Mesodermal cell (in vitro differentiated cells): ENCODE data around the gene FAT1.

Source experiments
- H3K27ac ChIP-seq: 2 replicates; pipeline ENCODE4 v1.7.0; 2013; ENCODE audit warnings: mild to moderate bottlenecking, low read depth, low read length, moderate library complexity; ENCODE audit not compliant: severe bottlenecking
- H3K36me3 ChIP-seq: 2 replicates; pipeline ENCODE4 v1.7.1; 2013; ENCODE audit warnings: mild to moderate bottlenecking, low read length, moderate library complexity; ENCODE audit not compliant: control insufficient read depth, insufficient read depth
- H3K4me1 ChIP-seq: one replicate; pipeline ENCODE4 v1.7.1; 2013; ENCODE audit warnings: mild to moderate bottlenecking, low read length; ENCODE audit not compliant: insufficient read depth, control insufficient read depth, poor library complexity, severe bottlenecking
- H3K4me3 ChIP-seq: 2 replicates; pipeline ENCODE4 v1.7.0; 2013; ENCODE audit warnings: low read length, control low read depth, mild to moderate bottlenecking; ENCODE audit not compliant: insufficient read depth, poor library complexity, severe bottlenecking; ENCODE audit errors: extremely low read depth
- H3K9me3 ChIP-seq: 2 replicates; pipeline ENCODE4 v1.7.1; 2013; ENCODE audit warnings: mild to moderate bottlenecking, low read length, moderate library complexity; ENCODE audit not compliant: control insufficient read depth
- WGBS, 2 experiments: methylation state at CpG; one replicate each; pipeline ENCODE4 v1.1.5; 2013; ENCODE audit warnings: missing lambda C conversion rate in 2 of 2; ENCODE audit not compliant: insufficient coverage in 2 of 2; 5-methylcytosine and 5-hydroxymethylcytosine counted together

FAT1 gene

GRCh38 chr4:186642998-186643397 is 80.7 kb downstream of the FAT1 start:
- Histone ChIP-seq H3K9me3 (no peaks in the 10 kb centered on the region), H3K4me3 (no peak overlapping the region), H3K27ac (no peak overlapping the region), H3K36me3 (peaks cover 87% of the 10 kb centered on the region), H3K4me1 (peaks cover 14% of the 10 kb centered on the region)
- WGBS, 2 experiments, result 70 to 84% methylated on average over 8 to 10 of the region's 11 CpGs

- 95 to 96% methylated on average over 11 to 15 of the region's 15 CpGs for WGBS, 2 experiments
- H3K27ac ChIP-seq, result no peak overlapping the region
- no peaks in the 10 kb centered on the region for H3K9me3 ChIP-seq
- H3K4me1 ChIP-seq, result peaks cover 14% of the 10 kb centered on the region
- H3K36me3 ChIP-seq, result peaks cover 87% of the 10 kb centered on the region
- H3K4me3 ChIP-seq, result no peak overlapping the region
Observed at GRCh38 chr4:186642530-186642929, 81.1 kb downstream of the FAT1 start.

- Histone ChIP-seq H3K9me3 (no peaks in the 10 kb centered on the region), H3K36me3 (peaks cover 86% of the 10 kb centered on the region), H3K4me1 (no peaks in the 10 kb centered on the region), H3K27ac (no peak overlapping the region), H3K4me3 (no peak overlapping the region)
- WGBS, 2 experiments, result 75 to 87% methylated on average over 5 to 6 of the region's 10 CpGs
Observed at GRCh38 chr4:186634591-186635128, 89.0 kb downstream of the FAT1 start.

- Histone ChIP-seq H3K27ac (no peak overlapping the region), H3K9me3 (no peaks in the 10 kb centered on the region), H3K4me1 (no peaks in the 10 kb centered on the region), H3K36me3 (peaks cover 84% of the 10 kb centered on the region), H3K4me3 (no peak overlapping the region)
Observed at GRCh38 chr4:186633844-186634243, 89.8 kb downstream of the FAT1 start.

GRCh38 chr4:186630128-186630527 is 93.5 kb downstream of the FAT1 start:
- 91 to 93% methylated on average over 6 of the region's 6 CpGs for WGBS, 2 experiments
- no peak overlapping the region for H3K27ac ChIP-seq
- H3K36me3 ChIP-seq, result peaks cover 75% of the 10 kb centered on the region
- H3K4me3 ChIP-seq, result no peak overlapping the region
- H3K9me3 ChIP-seq, result no peaks in the 10 kb centered on the region
- H3K4me1 ChIP-seq, result peaks cover 6% of the 10 kb centered on the region

- WGBS, 2 experiments, result 96 to 97% methylated on average over 16 to 19 of the region's 21 CpGs
Observed at GRCh38 chr4:186628058-186628711, 95.5 kb downstream of the FAT1 start.

GRCh38 chr4:186627226-186627865 is 96.3 kb downstream of the FAT1 start:
- Histone ChIP-seq H3K36me3 (peaks cover 76% of the 10 kb centered on the region), H3K4me1 (peaks cover 34% of the 10 kb centered on the region), H3K27ac (peak overlapping the region; percentile 29), H3K4me3 (no peak overlapping the region), H3K9me3 (no peaks in the 10 kb centered on the region)
- 97% methylated on average over 7 to 9 of the region's 10 CpGs for WGBS, 2 experiments

More at GRCh38 chr4:186628058-186628711, 95.5 kb downstream of the FAT1 start:
- peaks cover 74% of the 10 kb centered on the region for H3K36me3 ChIP-seq
- peaks cover 25% of the 10 kb centered on the region for H3K4me1 ChIP-seq
- H3K27ac ChIP-seq, result peak overlapping the region; percentile 18
- no peak overlapping the region for H3K4me3 ChIP-seq
- no peaks in the 10 kb centered on the region for H3K9me3 ChIP-seq

GRCh38 chr4:186624951-186625350 is 98.7 kb downstream of the FAT1 start:
- H3K27ac ChIP-seq, result peak overlapping the region; percentile 16
- H3K9me3 ChIP-seq, result no peaks in the 10 kb centered on the region
- peaks cover 72% of the 10 kb centered on the region for H3K36me3 ChIP-seq
- no peak overlapping the region for H3K4me3 ChIP-seq
- no CpG with 5 or more reads among the region's 1 CpG for WGBS, 2 experiments
- H3K4me1 ChIP-seq, result peaks cover 35% of the 10 kb centered on the region

GRCh38 chr4:186623546-186623945 is 100.1 kb downstream of the FAT1 start:
- H3K36me3 ChIP-seq, result peaks cover 79% of the 10 kb centered on the region
- WGBS, 2 experiments, result 93 to 94% methylated on average over 3 of the region's 5 CpGs
- H3K4me1 ChIP-seq, result peaks cover 35% of the 10 kb centered on the region
- no peaks in the 10 kb centered on the region for H3K9me3 ChIP-seq
- no peak overlapping the region for H3K4me3 ChIP-seq
- peak overlapping the region; percentile 46 for H3K27ac ChIP-seq

GRCh38 chr4:186622788-186623464 is 100.7 kb downstream of the FAT1 start:
- no peaks in the 10 kb centered on the region for H3K9me3 ChIP-seq
- H3K36me3 ChIP-seq, result peaks cover 79% of the 10 kb centered on the region
- H3K4me1 ChIP-seq, result peaks cover 35% of the 10 kb centered on the region
- H3K27ac ChIP-seq, result peak overlapping the region; percentile 50
- 88 to 91% methylated on average over 9 of the region's 9 CpGs for WGBS, 2 experiments
- H3K4me3 ChIP-seq, result no peak overlapping the region
